ENCODE results near the gene FSD1.

The FSD1 gene

DNA sequence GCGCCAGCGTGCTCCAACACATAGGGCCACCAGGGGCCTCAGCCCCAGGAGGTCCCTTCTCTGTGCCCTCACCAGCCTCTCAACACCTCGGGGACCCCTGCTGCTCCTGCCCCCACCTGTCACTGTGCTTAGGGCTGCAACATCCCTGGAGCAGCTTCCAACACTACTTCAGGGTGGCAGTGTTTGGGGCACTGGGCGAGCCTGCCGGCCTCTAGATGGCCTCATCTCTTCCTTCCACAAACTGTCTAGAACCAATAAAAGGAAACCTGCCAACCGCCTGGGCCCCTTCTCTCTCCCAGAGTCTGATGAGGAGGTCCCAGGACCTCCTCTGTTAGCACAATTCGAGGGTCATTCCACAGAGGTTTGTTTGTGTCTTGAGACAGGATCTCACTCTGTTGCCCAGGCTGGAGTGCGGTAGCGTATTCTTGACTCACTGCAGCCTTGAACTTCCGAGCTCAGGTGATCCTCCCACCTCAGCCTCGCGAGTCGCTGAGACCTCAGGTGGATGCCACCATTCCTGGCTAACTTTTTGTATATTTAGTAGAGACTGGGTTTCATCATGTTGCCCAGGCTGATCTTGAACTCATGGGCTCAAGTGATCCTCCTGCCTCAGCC, 35.5 kb upstream of the FSD1 start:
- TF ChIP-seq POLR2AphosphoS5 (IDR thresholded peaks at IDR 0.05; ENCODE audit: low read depth, low read length) (no peak), TAF1 (IDR thresholded peaks at IDR 0.05; ENCODE audit: borderline replicate concordance, insufficient read depth, low read length) (no peak), REST (IDR thresholded peaks at IDR 0.05; ENCODE audit: insufficient read depth in 1 of 2, low read depth in 2 of 2, low read length in 2 of 2) (no peak), FOXP2 (optimal IDR thresholded peaks at IDR 0.05; ENCODE audit: borderline replicate concordance, extremely low read depth, extremely low read length, insufficient read depth) (no peak), SIN3A (IDR thresholded peaks at IDR 0.05; ENCODE audit: borderline replicate concordance, insufficient read depth, low read length) (no peak)

- TF ChIP-seq FOXP2 (optimal IDR thresholded peaks at IDR 0.05; ENCODE audit: borderline replicate concordance, extremely low read depth, extremely low read length, insufficient read depth) (no peak), SIN3A (IDR thresholded peaks at IDR 0.05; ENCODE audit: borderline replicate concordance, insufficient read depth, low read length) (no peak), REST (IDR thresholded peaks at IDR 0.05; ENCODE audit: insufficient read depth in 1 of 2, low read depth in 2 of 2, low read length in 2 of 2) (no peak), POLR2AphosphoS5 (IDR thresholded peaks at IDR 0.05; ENCODE audit: low read depth, low read length) (no peak), TAF1 (IDR thresholded peaks at IDR 0.05; ENCODE audit: borderline replicate concordance, insufficient read depth, low read length) (no peak)
Observed at GRCh38 chr19:4272894-4273293, 31.5 kb upstream of the FSD1 start.

GRCh38 chr19:4277191-4277696, 27.2 kb upstream of the FSD1 start:
- no peak for TF ChIP-seq POLR2AphosphoS5 (IDR thresholded peaks at IDR 0.05; ENCODE audit: low read depth, low read length)
- TF ChIP-seq SIN3A (IDR thresholded peaks at IDR 0.05; ENCODE audit: borderline replicate concordance, insufficient read depth, low read length), result no peak
- no peak for TF ChIP-seq REST (IDR thresholded peaks at IDR 0.05; ENCODE audit: insufficient read depth in 1 of 2, low read depth in 2 of 2, low read length in 2 of 2)
- TF ChIP-seq TAF1 (IDR thresholded peaks at IDR 0.05; ENCODE audit: borderline replicate concordance, insufficient read depth, low read length), result no peak
- TF ChIP-seq FOXP2 (optimal IDR thresholded peaks at IDR 0.05; ENCODE audit: borderline replicate concordance, extremely low read depth, extremely low read length, insufficient read depth), result no peak

GRCh38 chr19:4278010-4278409, 26.4 kb upstream of the FSD1 start:
- TF ChIP-seq POLR2AphosphoS5 (IDR thresholded peaks at IDR 0.05; ENCODE audit: low read depth, low read length) (no peak), REST (IDR thresholded peaks at IDR 0.05; ENCODE audit: insufficient read depth in 1 of 2, low read depth in 2 of 2, low read length in 2 of 2) (no peak), SIN3A (IDR thresholded peaks at IDR 0.05; ENCODE audit: borderline replicate concordance, insufficient read depth, low read length) (no peak), FOXP2 (optimal IDR thresholded peaks at IDR 0.05; ENCODE audit: borderline replicate concordance, extremely low read depth, extremely low read length, insufficient read depth) (no peak), TAF1 (IDR thresholded peaks at IDR 0.05; ENCODE audit: borderline replicate concordance, insufficient read depth, low read length) (no peak)

Data from PFSK-1 (cell line).